ENCODE measurements around the gene MYO6.

Gene MYO6

GRCh38 chr6:75830959-75831885, 82.2 kb downstream of the MYO6 start:
- DNase-seq = no peak

GRCh38 chr6:75834447-75834846, 85.4 kb downstream of the MYO6 start:
- DNase-seq = no peak

- DNase-seq = no peak
Observed at GRCh38 chr6:75842191-75842590, 93.2 kb downstream of the MYO6 start.

GRCh38 chr6:75842732-75843131, 93.7 kb downstream of the MYO6 start:
- DNase-seq = no peak

- no peak for DNase-seq
Observed at GRCh38 chr6:75843396-75843795, 94.4 kb downstream of the MYO6 start.

- DNase-seq = no peak
Observed at GRCh38 chr6:75848274-75848673, 99.2 kb downstream of the MYO6 start.

- no peak for DNase-seq
Observed at GRCh38 chr6:75849329-75850025, 100.4 kb downstream of the MYO6 start.

- no peak for DNase-seq
Observed at GRCh38 chr6:75850026-75850833, 101.2 kb downstream of the MYO6 start.

- DNase-seq = no peak
Observed at GRCh38 chr6:75852721-75853120, 103.7 kb downstream of the MYO6 start.

- no peak for DNase-seq
Observed at GRCh38 chr6:75853806-75854205, 104.8 kb downstream of the MYO6 start.

GRCh38 chr6:75855052-75855451, 106.0 kb downstream of the MYO6 start:
- no peak for DNase-seq

GRCh38 chr6:75856902-75857301, 107.9 kb downstream of the MYO6 start:
- DNase-seq = no peak

GRCh38 chr6:75863001-75863400, 114.0 kb downstream of the MYO6 start:
- DNase-seq = no peak

GRCh38 chr6:75863784-75864183, 114.7 kb downstream of the MYO6 start:
- DNase-seq = no peak

- no peak for DNase-seq
Observed at GRCh38 chr6:75864446-75864845, 115.4 kb downstream of the MYO6 start.

- DNase-seq = no peak
Observed at GRCh38 chr6:75870389-75870788, 121.3 kb downstream of the MYO6 start.

- no peak for DNase-seq
Observed at GRCh38 chr6:75874224-75874623, 125.2 kb downstream of the MYO6 start.

- DNase-seq = no peak
Observed at GRCh38 chr6:75876152-75876551, 127.1 kb downstream of the MYO6 start.

- no peak for DNase-seq
Observed at GRCh38 chr6:75880305-75880704, 131.3 kb downstream of the MYO6 start.

GRCh38 chr6:75882734-75883133, 133.7 kb downstream of the MYO6 start:
- DNase-seq = no peak

GRCh38 chr6:75884822-75885221, 135.8 kb downstream of the MYO6 start:
- DNase-seq = no peak

GRCh38 chr6:75892384-75892783, 143.3 kb downstream of the MYO6 start:
- no peak for DNase-seq

- DNase-seq = peak in 1 of 2 donors; percentile 31
Observed at GRCh38 chr6:75893058-75893775, 144.2 kb downstream of the MYO6 start.
